GM12874 (cell line): Measurements from ENCODE around the gene FIGN.

Experiments
- TF ChIP-seq, protein P1 (sequence below): IDR thresholded peaks from 2 replicates; pipeline ENCODE4 v1.5.1; 2011; ENCODE audit warnings: low read depth, mild to moderate bottlenecking, control low read depth, low read length, moderate library complexity; ENCODE audit not compliant: insufficient read depth

Gene FIGN

DNA sequence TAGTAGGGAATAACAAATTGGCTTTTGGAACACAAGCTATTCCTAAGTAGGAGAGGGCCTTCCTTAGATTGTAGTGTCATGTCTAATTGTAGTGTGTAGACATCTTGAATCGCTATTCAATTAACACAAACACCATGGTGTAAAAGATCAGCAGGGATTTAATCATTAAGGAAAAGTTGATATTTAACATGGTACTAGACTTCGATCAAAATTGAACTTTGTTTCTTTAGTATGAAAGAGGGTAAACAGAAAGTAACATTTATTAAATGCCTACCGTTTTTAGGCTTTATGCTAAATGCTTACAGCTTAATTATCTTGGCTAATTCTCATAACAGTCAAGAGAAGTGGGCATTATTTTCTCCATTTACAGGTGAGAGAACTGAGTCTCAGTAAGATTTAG is 37.5 kb upstream of the FIGN start:
- TF ChIP-seq, protein P1, sequence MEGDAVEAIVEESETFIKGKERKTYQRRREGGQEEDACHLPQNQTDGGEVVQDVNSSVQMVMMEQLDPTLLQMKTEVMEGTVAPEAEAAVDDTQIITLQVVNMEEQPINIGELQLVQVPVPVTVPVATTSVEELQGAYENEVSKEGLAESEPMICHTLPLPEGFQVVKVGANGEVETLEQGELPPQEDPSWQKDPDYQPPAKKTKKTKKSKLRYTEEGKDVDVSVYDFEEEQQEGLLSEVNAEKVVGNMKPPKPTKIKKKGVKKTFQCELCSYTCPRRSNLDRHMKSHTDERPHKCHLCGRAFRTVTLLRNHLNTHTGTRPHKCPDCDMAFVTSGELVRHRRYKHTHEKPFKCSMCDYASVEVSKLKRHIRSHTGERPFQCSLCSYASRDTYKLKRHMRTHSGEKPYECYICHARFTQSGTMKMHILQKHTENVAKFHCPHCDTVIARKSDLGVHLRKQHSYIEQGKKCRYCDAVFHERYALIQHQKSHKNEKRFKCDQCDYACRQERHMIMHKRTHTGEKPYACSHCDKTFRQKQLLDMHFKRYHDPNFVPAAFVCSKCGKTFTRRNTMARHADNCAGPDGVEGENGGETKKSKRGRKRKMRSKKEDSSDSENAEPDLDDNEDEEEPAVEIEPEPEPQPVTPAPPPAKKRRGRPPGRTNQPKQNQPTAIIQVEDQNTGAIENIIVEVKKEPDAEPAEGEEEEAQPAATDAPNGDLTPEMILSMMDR = no peak

DNA sequence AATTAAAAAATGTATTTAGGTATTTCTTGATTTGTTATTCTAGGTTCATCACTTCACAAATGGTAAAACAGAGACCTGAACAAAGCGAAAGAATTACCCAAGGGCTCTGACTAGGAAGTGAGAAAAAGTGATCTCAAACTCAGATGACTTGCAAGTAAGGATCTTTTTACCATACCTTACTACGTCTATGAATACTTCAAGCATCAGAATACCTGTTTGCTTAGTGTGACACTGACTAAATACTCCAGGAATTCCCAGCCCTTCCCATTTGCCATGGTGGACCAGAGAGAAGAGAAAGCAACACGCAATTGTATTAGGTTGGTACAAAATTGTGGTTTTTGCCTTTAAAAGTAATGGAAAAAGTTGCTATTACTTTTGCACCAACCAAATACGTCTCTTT is 35.8 kb upstream of the FIGN start:
- TF ChIP-seq, protein P1 = no peak

DNA sequence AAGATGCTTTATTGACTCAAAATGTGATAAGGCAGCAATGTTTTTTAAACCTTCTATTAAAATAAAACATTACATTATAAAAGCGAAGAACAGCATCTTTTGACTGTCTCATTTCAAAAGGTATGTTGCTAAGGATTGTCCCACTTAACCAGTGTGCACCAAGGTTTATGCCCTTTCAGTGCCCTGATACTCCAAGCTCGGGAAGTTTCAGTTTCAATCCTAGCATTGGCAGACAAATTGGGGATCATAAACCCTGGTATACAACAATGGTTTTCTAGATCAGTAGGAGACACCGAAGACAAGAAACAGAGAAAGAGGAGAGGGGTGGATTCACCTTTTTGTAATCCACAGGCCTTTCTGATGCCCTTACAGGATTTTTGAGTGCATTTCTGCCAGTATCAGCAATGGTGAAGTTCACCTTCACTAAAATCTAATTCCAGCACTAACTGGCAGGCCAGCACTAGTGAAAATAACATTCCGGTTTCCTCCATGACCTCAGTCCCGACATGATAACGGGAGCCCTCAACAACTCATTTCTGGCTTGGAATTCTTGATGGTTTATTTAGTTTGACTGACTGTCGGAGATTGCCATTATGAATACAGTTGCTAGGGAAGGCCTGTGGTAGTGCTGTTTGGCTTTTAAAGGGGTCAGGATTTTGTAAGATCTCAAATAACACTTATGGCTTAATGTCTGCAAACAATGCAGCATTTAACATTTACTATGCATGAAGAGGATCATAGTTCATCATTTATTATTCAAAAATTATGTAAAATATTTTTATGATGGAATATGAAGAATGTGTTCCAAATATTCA is 33.3 kb upstream of the FIGN start:
- TF ChIP-seq, protein P1 = no peak

DNA sequence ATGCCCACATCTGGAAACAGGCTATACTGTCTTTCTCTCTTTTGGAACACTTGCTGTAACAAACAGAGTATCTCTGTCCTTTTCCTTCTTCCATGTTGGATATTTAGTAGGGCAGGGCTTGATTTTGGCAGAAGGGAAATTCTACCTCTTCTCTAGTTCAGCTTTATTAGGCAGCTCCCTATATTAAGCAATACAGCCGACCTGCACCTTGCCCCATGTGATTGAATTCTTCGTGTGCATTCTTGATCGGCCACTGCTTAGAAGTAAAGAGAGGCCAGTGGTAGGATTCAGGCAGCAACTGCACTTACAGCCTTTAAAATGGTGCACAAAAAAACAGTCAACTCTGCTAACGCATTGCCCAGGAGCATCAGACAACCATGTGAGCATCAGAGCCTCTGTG is 31.3 kb upstream of the FIGN start:
- TF ChIP-seq, protein P1 = no peak

DNA sequence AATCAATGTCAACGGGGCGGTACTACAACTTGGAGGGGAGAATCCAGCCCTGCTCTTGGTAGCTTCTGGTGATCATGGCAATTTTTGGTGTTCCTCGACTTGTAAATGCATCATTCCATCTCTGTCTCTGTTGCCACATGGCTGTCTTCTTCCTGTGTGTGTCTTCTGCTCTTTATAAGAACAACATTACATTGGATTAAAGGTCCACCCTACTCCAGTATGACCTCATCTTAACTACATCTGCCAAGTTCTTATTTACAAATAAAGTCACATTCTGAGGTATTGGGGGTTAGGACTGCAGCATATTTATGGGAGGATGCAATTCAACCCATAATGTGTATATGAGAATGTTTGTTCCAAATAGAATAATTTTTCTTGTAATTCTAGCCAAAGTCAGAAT is 28.8 kb upstream of the FIGN start:
- TF ChIP-seq, protein P1 = no peak

DNA sequence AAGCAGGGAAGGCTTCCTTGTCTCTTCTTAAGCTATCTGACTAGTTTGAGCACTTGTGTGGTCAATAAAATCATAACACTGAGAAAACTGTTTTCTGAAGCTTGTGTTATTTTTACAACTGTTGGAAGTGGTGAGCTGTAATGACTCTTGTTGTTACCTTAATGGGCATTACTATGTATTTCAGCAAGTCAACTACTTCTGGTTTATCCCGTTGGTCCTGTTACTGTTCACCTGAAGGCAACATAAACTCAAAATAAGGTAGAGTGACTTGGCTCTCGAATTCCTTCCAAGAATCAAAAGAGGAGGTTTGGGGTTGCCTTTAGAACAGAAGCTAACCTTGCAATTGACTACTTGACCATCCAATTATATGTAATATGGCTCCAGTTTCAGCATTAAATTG is 23.2 kb upstream of the FIGN start:
- TF ChIP-seq, protein P1 = no peak

DNA sequence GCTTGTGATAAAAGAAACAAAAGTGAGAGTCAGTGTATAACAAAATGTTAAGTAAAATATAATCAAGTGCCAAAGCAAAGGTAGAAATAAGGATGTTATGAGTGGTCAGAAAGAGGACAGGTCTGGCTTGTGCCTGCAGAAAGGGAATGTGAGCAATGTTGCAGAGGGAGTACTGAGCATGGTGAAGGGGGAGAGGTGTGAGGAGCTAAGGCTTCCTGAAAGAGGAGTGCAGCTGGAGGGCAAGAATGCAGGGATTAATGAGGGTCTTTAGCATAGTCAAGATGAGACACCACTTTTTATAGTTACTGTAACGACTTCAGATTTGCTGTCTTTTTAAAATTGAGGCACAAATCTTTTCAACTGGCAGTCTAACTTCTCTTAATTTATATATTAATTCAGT is 22.0 kb upstream of the FIGN start:
- TF ChIP-seq, protein P1 = no peak
